GM19239 (cell line): ENCODE measurements around the gene EIF3L.

Experiments
- DNase-seq: peaks from one replicate; pipeline ENCODE4 v3.0.0; 2011; ENCODE audit warnings: low spot score; ENCODE audit not compliant: insufficient read length
- FAIRE-seq: peaks from 2 replicates; lab custom pipeline; 2011; peaks lifted over from hg19 to GRCh38; lab: Jason Lieb, UNC

The EIF3L gene

GRCh38 chr22:37924386-37925065 is 75.3 kb downstream of the EIF3L start:
- FAIRE-seq (no peak), DNase-seq (no peak)

GRCh38 chr22:37925330-37925729 is 76.1 kb downstream of the EIF3L start:
- FAIRE-seq (no peak), DNase-seq (no peak)

GRCh38 chr22:37925767-37926166 is 76.5 kb downstream of the EIF3L start:
- FAIRE-seq: no peak
- DNase-seq: no peak

GRCh38 chr22:37926358-37926757 is 77.1 kb downstream of the EIF3L start:
- FAIRE-seq (no peak), DNase-seq (no peak)

- FAIRE-seq: no peak
These were observed 77.8 kb downstream of the EIF3L start for GRCh38 chr22:37926771-37927636.

GRCh38 chr22:37927637-37927936 is 78.4 kb downstream of the EIF3L start:
- no peak for FAIRE-seq

More at GRCh38 chr22:37926771-37927636, 77.8 kb downstream of the EIF3L start:
- DNase-seq: no peak

GRCh38 chr22:37929390-37929789 is 80.2 kb downstream of the EIF3L start:
- DNase-seq: no peak
- FAIRE-seq: no peak

More at GRCh38 chr22:37927637-37927936, 78.4 kb downstream of the EIF3L start:
- DNase-seq: no peak

- FAIRE-seq: peak; percentile 71
- DNase-seq: peak; percentile 57
These were observed 81.2 kb downstream of the EIF3L start for GRCh38 chr22:37930270-37930951.

GRCh38 chr22:37930952-37931440 is 81.8 kb downstream of the EIF3L start:
- FAIRE-seq: peak; percentile 47
- DNase-seq: no peak

GRCh38 chr22:37931893-37932389 is 82.7 kb downstream of the EIF3L start:
- no peak for FAIRE-seq
- DNase-seq: no peak

- DNase-seq (no peak), FAIRE-seq (no peak)
These were observed 83.2 kb downstream of the EIF3L start for GRCh38 chr22:37932401-37932800.

GRCh38 chr22:37932821-37933578 is 83.8 kb downstream of the EIF3L start:
- no peak for FAIRE-seq
- DNase-seq: no peak

- FAIRE-seq: peak; percentile 85
- peak; percentile 95 for DNase-seq
These were observed 84.6 kb downstream of the EIF3L start for GRCh38 chr22:37933711-37934376.
